ENCODE measurements around the gene TP53AIP1. TPM values are rescaled to one million over a fixed set of nuclear protein-coding genes. Genes with fewer than 3 reads are reported as not detected.

The TP53AIP1 gene
- total and polyA plus RNA-seq, 9 of the 15 experiments (the other 6 are each of a cell fraction or from before 2014, with no cell fraction given): not detected

DNA sequence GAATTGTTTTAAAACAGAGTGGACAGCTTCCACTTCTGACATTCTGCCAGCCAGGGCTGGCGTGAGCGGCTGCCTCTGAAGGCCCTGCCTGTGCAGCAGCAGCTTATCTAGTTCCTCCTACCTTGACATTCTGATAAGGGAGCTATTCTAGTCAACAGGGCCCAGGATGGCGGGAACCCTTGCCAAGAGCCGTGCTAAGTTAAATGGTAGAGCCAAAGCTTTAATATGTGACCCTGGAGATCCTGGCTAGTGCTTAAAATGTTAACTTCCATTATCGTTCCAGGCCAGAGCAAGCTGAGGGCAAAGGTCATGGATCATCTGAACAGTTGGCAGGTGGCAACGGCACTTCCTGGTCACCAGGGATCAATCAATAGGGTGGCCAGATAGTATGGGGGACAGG, 48.0 kb downstream of the TP53AIP1 start:
- WGBS (ENCODE audit: insufficient coverage, low coverage, missing lambda C conversion rate): 0% methylated on average over 6 of the region's 6 CpGs
- Histone ChIP-seq H3K27me3 (ENCODE audit: control insufficient read depth in 2 of 2, insufficient read depth in 2 of 2, low read length in 2 of 2) (peaks cover 0 to 10% of the 10 kb centered on the region in 2 experiments; a peak in 3 of 5 replicates), H3K9ac (ENCODE audit: insufficient read depth in 1 of 2, low read depth in 2 of 2, low read length in 2 of 2) (no peak overlapping the region), H3K36me3 (ENCODE audit: control insufficient read depth, insufficient read depth, low read length) (no peaks in the 10 kb centered on the region), H3K79me2 (ENCODE audit: control insufficient read depth, insufficient read depth, low read length) (no peaks in the 10 kb centered on the region), H3K27ac (ENCODE audit: extremely low read depth, low read depth, low read length) (no peak overlapping the region), H3K9me1 (ENCODE audit: control insufficient read depth, insufficient read depth, low read length) (no peaks in the 10 kb centered on the region), H3K9me3 (replicated peaks; ENCODE audit: control insufficient read depth, insufficient read depth, low read depth, low read length) (no peaks in the 10 kb centered on the region), H2AFZ (ENCODE audit: low read depth, low read length) (no peak overlapping the region), H4K20me1 (replicated peaks; ENCODE audit: control insufficient read depth, insufficient read depth, low read length) (no peaks in the 10 kb centered on the region), H3K4me2 (ENCODE audit: insufficient read depth, low read length) (no peak overlapping the region), H3K4me3 (no peak overlapping the region), H3K4me1 (replicated peaks in 1 of 2; ENCODE audit: control insufficient read depth in 2 of 2, insufficient read depth in 2 of 2, low read length in 2 of 2) (peaks cover 0 to 5% of the 10 kb centered on the region in 2 experiments; a peak in 2 of 5 replicates)
- BruUV-seq (replicated peaks): no TSS peak
- peak; percentile 43 for ATAC-seq
- in situ Hi-C loops (cut with MboI) (loop anchor here (25.0 kb wide), 1 partner anchor 418 kb away; no protein-coding TSS in a partner anchor), intact Hi-C loops (cut with micrococcal nuclease) (no loop called here)
- ChIA-PET POLR2A (interaction anchor here (1.2 kb wide), 1 partner anchor 33 kb away, joined by 4 read pairs; no protein-coding TSS in a partner anchor), CTCF (ENCODE audit: low intra/inter-chr PET ratio) (no interaction called here)
- FAIRE-seq: peak; percentile 26
- peak in 2 of 4 experiments; percentile 21 to 38 for DNase-seq (ENCODE audit: extremely low read depth in 1 of 4, low spot score in 3 of 4)
- TF ChIP-seq FOXJ3 (CRISPR knock-in tag; IDR thresholded peaks at IDR 0.05): no peak
- no peak for TF ChIP-seq NONO (IDR thresholded peaks at IDR 0.05; ENCODE audit: low read depth in 2 of 2, low read length in 1 of 2)
- no peak for TF ChIP-seq HIVEP1 (CRISPR knock-in tag; IDR thresholded peaks at IDR 0.05)
- TF ChIP-seq SAFB (IDR thresholded peaks at IDR 0.05; ENCODE audit: borderline replicate concordance, low read depth, low read length): no peak
- no peak for TF ChIP-seq NFXL1 (CRISPR knock-in tag; IDR thresholded peaks at IDR 0.05)
- peak; percentile 53 for TF ChIP-seq CBFA2T3 (IDR thresholded peaks at IDR 0.05)
- peak; percentile 51 for TF ChIP-seq TCF3 (CRISPR knock-in tag; IDR thresholded peaks at IDR 0.05)
- TF ChIP-seq TCFL5 (CRISPR knock-in tag; conservative IDR thresholded peaks at IDR 0.05): no peak
- TF ChIP-seq ATF1 (CRISPR knock-in tag; IDR thresholded peaks at IDR 0.05): no peak
- no peak for TF ChIP-seq ATF1 (tag; IDR thresholded peaks at IDR 0.05)
- TF ChIP-seq, protein P1, sequence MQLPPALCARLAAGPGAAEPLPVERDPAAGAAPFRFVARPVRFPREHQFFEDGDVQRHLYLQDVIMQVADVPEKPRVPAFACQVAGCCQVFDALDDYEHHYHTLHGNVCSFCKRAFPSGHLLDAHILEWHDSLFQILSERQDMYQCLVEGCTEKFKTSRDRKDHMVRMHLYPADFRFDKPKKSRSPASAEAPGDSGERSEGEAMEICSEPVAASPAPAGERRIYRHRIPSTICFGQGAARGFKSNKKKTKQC (CRISPR knock-in tag; IDR thresholded peaks at IDR 0.05): no peak
- TF ChIP-seq RBBP5 (IDR thresholded peaks at IDR 0.05; ENCODE audit: borderline replicate concordance, insufficient read depth, low read length, poor library complexity, severe bottlenecking): no peak
- TF ChIP-seq FUS (optimal IDR thresholded peaks at IDR 0.05; ENCODE audit: low read depth, low read length): no peak
- TF ChIP-seq KLF1 (tag; IDR thresholded peaks at IDR 0.05): no peak
- no peak for TF ChIP-seq OTX1 (CRISPR knock-in tag; IDR thresholded peaks at IDR 0.05)
- TF ChIP-seq, protein P2, sequence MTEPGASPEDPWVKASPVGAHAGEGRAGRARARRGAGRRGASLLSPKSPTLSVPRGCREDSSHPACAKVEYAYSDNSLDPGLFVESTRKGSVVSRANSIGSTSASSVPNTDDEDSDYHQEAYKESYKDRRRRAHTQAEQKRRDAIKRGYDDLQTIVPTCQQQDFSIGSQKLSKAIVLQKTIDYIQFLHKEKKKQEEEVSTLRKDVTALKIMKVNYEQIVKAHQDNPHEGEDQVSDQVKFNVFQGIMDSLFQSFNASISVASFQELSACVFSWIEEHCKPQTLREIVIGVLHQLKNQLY (CRISPR knock-in tag; conservative IDR thresholded peaks at IDR 0.05): no peak
- TF ChIP-seq, protein P3, sequence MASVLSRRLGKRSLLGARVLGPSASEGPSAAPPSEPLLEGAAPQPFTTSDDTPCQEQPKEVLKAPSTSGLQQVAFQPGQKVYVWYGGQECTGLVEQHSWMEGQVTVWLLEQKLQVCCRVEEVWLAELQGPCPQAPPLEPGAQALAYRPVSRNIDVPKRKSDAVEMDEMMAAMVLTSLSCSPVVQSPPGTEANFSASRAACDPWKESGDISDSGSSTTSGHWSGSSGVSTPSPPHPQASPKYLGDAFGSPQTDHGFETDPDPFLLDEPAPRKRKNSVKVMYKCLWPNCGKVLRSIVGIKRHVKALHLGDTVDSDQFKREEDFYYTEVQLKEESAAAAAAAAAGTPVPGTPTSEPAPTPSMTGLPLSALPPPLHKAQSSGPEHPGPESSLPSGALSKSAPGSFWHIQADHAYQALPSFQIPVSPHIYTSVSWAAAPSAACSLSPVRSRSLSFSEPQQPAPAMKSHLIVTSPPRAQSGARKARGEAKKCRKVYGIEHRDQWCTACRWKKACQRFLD (CRISPR knock-in tag; IDR thresholded peaks at IDR 0.05): no peak
- peak; percentile 21; the same call in 1 of the 2 replicates for TF ChIP-seq CBFA2T2 (conservative IDR thresholded peaks at IDR 0.05)
- TF ChIP-seq TRIM24 (IDR thresholded peaks at IDR 0.05): no peak
- TF ChIP-seq ZNF77 (CRISPR knock-in tag; IDR thresholded peaks at IDR 0.05): no peak
- no peak for TF ChIP-seq PHF8 (IDR thresholded peaks at IDR 0.05; ENCODE audit: borderline replicate concordance, low read length)
- TF ChIP-seq ZNF174 (CRISPR knock-in tag; IDR thresholded peaks at IDR 0.05): no peak
- TF ChIP-seq GTF2F1 (IDR thresholded peaks at IDR 0.05; ENCODE audit: low read depth, low read length): no peak
- no peak for TF ChIP-seq POLR3G (IDR thresholded peaks at IDR 0.05; ENCODE audit: extremely low read depth, insufficient read length, insufficient replicate concordance)
- peak; percentile 5; the same call in 1 of the 2 replicates for TF ChIP-seq TAL1 (IDR thresholded peaks at IDR 0.05)

Data from K562 (cell line).